ENCODE results near the gene HNRNPK. TPM values are rescaled to one million over a fixed set of nuclear protein-coding genes. Genes with fewer than 3 reads are reported as not detected.

HNRNPK gene
- total and polyA plus RNA-seq, 2 of the 13 experiments (the other 11 are each of a cell fraction or from before 2014, with no cell fraction given) = 321 to 712 TPM

DNA sequence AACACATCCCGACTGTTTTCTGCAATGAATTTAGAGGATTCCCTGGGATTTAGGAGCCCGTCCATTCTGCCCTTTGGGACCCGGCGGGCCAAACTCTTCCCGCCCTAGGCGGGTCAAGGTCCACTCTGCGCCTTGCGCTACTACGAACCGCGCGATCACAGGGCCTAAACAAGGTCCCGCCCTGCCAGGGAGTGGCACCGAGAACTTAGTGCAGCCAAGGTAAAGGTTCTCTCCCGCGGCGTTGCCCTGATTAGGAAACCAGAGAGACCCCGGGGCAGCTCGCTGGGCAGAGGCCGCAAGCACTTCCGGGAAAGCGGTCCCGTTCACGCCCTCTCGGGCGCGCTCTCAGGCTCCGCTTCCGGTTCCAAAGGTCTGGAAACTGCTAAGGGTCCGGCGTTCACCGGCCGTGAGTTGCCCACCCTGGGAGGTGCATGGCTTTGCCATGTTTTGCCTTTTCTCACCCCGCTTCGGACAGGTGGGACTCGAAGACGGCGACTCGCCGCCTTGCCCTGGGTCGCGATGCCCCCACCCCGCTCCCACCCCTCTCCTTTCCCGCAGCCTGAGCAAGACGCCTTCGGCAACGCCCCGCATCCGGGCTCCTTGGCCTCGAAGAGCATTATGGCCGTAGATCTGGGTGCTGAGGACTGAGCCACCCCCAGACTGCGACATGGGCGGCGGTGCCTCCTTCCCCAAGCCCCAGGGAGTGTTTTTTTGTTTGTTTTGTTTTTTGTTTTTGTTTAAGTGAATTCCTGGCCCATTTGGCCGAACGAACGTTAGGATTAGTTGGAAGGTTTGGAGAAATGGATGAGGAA, 23.4 kb downstream of the HNRNPK start (continued):
- TF ChIP-seq PHB2 (IDR thresholded peaks at IDR 0.05; ENCODE audit: partially characterized antibody) (no peak), KLF12 (CRISPR knock-in tag; IDR thresholded peaks at IDR 0.05; ENCODE audit: borderline replicate concordance) (peak; percentile 80), ZNF616 (CRISPR knock-in tag; IDR thresholded peaks at IDR 0.05; ENCODE audit: low read depth) (peak; percentile 73), ZNF788 (CRISPR knock-in tag; IDR thresholded peaks at IDR 0.05; ENCODE audit: borderline replicate concordance) (peak; percentile 84), YEATS4 (CRISPR knock-in tag; IDR thresholded peaks at IDR 0.05; ENCODE audit: borderline replicate concordance) (peak; percentile 97), ZNF264 (CRISPR knock-in tag; IDR thresholded peaks at IDR 0.05) (no peak; the same call in 1 of the 2 replicates), AKAP8 (CRISPR knock-in tag; IDR thresholded peaks at IDR 0.05) (no peak), SIN3B (IDR thresholded peaks at IDR 0.05; ENCODE audit: low read length) (no peak), DMAP1 (CRISPR knock-in tag; IDR thresholded peaks at IDR 0.05) (peak; percentile 95), MLLT10 (CRISPR knock-in tag; IDR thresholded peaks at IDR 0.05) (no peak), EHMT2 (IDR thresholded peaks at IDR 0.05; ENCODE audit: borderline replicate concordance, low read depth, low read length) (no peak), STAG1 (CRISPR knock-in tag; IDR thresholded peaks at IDR 0.05) (no peak)
- TF ChIP-seq, protein P1, sequence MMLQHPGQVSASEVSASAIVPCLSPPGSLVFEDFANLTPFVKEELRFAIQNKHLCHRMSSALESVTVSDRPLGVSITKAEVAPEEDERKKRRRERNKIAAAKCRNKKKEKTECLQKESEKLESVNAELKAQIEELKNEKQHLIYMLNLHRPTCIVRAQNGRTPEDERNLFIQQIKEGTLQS (CRISPR knock-in tag; IDR thresholded peaks at IDR 0.05) = no peak
- TF ChIP-seq, protein P2, sequence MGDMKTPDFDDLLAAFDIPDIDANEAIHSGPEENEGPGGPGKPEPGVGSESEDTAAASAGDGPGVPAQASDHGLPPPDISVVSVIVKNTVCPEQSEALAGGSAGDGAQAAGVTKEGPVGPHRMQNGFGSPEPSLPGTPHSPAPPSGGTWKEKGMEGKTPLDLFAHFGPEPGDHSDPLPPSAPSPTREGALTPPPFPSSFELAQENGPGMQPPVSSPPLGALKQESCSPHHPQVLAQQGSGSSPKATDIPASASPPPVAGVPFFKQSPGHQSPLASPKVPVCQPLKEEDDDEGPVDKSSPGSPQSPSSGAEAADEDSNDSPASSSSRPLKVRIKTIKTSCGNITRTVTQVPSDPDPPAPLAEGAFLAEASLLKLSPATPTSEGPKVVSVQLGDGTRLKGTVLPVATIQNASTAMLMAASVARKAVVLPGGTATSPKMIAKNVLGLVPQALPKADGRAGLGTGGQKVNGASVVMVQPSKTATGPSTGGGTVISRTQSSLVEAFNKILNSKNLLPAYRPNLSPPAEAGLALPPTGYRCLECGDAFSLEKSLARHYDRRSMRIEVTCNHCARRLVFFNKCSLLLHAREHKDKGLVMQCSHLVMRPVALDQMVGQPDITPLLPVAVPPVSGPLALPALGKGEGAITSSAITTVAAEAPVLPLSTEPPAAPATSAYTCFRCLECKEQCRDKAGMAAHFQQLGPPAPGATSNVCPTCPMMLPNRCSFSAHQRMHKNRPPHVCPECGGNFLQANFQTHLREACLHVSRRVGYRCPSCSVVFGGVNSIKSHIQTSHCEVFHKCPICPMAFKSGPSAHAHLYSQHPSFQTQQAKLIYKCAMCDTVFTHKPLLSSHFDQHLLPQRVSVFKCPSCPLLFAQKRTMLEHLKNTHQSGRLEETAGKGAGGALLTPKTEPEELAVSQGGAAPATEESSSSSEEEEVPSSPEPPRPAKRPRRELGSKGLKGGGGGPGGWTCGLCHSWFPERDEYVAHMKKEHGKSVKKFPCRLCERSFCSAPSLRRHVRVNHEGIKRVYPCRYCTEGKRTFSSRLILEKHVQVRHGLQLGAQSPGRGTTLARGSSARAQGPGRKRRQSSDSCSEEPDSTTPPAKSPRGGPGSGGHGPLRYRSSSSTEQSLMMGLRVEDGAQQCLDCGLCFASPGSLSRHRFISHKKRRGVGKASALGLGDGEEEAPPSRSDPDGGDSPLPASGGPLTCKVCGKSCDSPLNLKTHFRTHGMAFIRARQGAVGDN (CRISPR knock-in tag; IDR thresholded peaks at IDR 0.05) = peak; percentile 98
- TF ChIP-seq, protein P3, sequence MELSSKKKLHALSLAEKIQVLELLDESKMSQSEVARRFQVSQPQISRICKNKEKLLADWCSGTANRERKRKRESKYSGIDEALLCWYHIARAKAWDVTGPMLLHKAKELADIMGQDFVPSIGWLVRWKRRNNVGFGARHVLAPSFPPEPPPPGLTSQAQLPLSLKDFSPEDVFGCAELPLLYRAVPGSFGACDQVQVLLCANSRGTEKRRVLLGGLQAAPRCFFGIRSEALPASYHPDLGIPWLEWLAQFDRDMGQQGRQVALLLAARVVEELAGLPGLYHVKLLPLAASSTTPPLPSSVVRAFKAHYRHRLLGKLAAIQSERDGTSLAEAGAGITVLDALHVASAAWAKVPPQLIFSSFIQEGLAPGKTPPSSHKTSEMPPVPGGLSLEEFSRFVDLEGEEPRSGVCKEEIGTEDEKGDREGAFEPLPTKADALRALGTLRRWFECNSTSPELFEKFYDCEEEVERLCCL (CRISPR knock-in tag; IDR thresholded peaks at IDR 0.05; ENCODE audit: borderline replicate concordance) = no peak
- TF ChIP-seq, protein P4, sequence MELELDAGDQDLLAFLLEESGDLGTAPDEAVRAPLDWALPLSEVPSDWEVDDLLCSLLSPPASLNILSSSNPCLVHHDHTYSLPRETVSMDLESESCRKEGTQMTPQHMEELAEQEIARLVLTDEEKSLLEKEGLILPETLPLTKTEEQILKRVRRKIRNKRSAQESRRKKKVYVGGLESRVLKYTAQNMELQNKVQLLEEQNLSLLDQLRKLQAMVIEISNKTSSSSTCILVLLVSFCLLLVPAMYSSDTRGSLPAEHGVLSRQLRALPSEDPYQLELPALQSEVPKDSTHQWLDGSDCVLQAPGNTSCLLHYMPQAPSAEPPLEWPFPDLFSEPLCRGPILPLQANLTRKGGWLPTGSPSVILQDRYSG (CRISPR knock-in tag; IDR thresholded peaks at IDR 0.05) = 0 out of 2 replicates have a peak, but pooled peaks have one; percentile 30
- TF ChIP-seq, protein P5, sequence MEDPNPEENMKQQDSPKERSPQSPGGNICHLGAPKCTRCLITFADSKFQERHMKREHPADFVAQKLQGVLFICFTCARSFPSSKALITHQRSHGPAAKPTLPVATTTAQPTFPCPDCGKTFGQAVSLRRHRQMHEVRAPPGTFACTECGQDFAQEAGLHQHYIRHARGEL (CRISPR knock-in tag; IDR thresholded peaks at IDR 0.05) = no peak
- TF ChIP-seq, protein P6, sequence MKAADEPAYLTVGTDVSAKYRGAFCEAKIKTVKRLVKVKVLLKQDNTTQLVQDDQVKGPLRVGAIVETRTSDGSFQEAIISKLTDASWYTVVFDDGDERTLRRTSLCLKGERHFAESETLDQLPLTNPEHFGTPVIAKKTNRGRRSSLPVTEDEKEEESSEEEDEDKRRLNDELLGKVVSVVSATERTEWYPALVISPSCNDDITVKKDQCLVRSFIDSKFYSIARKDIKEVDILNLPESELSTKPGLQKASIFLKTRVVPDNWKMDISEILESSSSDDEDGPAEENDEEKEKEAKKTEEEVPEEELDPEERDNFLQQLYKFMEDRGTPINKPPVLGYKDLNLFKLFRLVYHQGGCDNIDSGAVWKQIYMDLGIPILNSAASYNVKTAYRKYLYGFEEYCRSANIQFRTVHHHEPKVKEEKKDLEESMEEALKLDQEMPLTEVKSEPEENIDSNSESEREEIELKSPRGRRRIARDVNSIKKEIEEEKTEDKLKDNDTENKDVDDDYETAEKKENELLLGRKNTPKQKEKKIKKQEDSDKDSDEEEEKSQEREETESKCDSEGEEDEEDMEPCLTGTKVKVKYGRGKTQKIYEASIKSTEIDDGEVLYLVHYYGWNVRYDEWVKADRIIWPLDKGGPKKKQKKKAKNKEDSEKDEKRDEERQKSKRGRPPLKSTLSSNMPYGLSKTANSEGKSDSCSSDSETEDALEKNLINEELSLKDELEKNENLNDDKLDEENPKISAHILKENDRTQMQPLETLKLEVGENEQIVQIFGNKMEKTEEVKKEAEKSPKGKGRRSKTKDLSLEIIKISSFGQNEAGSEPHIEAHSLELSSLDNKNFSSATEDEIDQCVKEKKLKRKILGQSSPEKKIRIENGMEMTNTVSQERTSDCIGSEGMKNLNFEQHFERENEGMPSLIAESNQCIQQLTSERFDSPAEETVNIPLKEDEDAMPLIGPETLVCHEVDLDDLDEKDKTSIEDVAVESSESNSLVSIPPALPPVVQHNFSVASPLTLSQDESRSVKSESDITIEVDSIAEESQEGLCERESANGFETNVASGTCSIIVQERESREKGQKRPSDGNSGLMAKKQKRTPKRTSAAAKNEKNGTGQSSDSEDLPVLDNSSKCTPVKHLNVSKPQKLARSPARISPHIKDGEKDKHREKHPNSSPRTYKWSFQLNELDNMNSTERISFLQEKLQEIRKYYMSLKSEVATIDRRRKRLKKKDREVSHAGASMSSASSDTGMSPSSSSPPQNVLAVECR (CRISPR knock-in tag; IDR thresholded peaks at IDR 0.05; ENCODE audit: borderline replicate concordance) = peak; percentile 89

All from HepG2 (cell line).